ENCODE data around the gene GZMM. TPM values are rescaled to one million over a fixed set of nuclear protein-coding genes. Genes with fewer than 3 reads are reported as not detected.

The GZMM gene
- total RNA-seq, 1 donor from 2014 or later = not detected

DNA sequence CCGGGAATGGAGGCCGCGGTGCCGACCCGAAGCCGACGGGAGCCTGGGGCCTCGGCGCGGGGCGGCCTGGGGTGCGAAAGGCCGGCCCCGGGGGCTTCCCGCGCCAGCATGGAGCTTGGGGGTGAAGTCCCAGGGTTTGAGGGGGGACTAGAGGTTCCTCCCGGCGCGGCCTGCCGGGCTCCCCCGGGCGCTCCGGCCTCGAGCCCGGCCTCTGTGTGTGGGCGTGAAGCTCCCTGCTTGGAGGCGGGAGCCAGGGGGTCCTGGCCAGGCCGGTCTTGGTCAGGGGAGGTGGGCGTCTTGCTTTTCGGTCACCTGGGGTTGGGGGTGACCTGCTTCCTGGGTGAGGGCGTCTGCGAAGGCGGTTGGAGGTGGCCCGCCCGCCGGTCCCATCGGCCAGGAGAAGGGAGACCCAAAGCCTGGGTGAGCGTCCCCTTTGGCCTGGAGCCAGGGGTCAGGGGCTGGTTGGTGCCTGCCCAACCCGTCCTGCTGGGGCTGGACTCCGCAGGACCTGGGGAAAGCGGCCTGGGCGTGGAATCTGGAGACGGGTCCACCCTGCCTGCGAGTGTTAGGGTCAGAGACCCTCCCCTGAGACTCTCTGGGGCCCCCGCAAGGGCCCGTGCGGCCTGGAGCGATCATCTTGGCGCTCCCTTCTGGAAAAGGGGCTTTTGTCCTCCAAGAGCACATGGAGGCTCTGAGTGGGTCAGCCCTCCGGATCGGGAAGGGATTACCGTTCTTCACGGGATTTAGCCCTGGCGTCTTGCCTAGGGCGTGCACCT, 29.1 kb downstream of the GZMM start:
- Mint-ChIP-seq H3K9me3 (ENCODE audit: unreplicated experiment) (no peaks in the 10 kb centered on the region), H3K4me3 (ENCODE audit: unreplicated experiment) (peak overlapping the region; percentile 88), H3K27me3 (ENCODE audit: unreplicated experiment) (peaks cover 7% of the 10 kb centered on the region), H3K27ac (ENCODE audit: unreplicated experiment) (no peak overlapping the region), H3K36me3 (ENCODE audit: low read depth, unreplicated experiment) (peaks cover 5% of the 10 kb centered on the region), H3K4me1 (ENCODE audit: unreplicated experiment) (peaks cover 20% of the 10 kb centered on the region)
- peak; percentile 46 for DNase-seq (ENCODE audit: low spot score)
- TF ChIP-seq, protein P1, sequence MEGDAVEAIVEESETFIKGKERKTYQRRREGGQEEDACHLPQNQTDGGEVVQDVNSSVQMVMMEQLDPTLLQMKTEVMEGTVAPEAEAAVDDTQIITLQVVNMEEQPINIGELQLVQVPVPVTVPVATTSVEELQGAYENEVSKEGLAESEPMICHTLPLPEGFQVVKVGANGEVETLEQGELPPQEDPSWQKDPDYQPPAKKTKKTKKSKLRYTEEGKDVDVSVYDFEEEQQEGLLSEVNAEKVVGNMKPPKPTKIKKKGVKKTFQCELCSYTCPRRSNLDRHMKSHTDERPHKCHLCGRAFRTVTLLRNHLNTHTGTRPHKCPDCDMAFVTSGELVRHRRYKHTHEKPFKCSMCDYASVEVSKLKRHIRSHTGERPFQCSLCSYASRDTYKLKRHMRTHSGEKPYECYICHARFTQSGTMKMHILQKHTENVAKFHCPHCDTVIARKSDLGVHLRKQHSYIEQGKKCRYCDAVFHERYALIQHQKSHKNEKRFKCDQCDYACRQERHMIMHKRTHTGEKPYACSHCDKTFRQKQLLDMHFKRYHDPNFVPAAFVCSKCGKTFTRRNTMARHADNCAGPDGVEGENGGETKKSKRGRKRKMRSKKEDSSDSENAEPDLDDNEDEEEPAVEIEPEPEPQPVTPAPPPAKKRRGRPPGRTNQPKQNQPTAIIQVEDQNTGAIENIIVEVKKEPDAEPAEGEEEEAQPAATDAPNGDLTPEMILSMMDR (IDR thresholded peaks at IDR 0.05; ENCODE audit: unreplicated experiment) = no peak

DNA sequence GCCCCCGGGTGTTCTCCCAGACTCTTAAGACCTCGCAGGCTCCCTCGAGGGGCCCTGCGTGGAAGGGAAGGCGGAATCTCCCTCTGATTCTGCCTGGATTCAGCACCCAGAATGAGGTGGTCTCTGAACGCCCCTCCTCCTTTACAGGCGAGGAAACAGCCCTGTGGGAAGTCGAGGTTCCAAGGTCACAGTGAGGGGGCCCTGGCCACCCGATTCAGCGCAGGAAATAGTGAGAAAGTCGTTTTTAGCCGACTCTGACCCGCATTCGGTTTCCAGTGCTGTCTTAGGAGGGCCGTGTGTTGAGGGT, 29.6 kb downstream of the GZMM start:
- Mint-ChIP-seq H3K27me3 (ENCODE audit: unreplicated experiment) (peaks cover 7% of the 10 kb centered on the region), H3K4me1 (ENCODE audit: unreplicated experiment) (peaks cover 20% of the 10 kb centered on the region), H3K36me3 (ENCODE audit: low read depth, unreplicated experiment) (peaks cover 5% of the 10 kb centered on the region), H3K27ac (ENCODE audit: unreplicated experiment) (peak overlapping the region; percentile 14), H3K9me3 (ENCODE audit: unreplicated experiment) (no peaks in the 10 kb centered on the region), H3K4me3 (ENCODE audit: unreplicated experiment) (peak overlapping the region; percentile 86)
- TF ChIP-seq, protein P1 (IDR thresholded peaks at IDR 0.05; ENCODE audit: unreplicated experiment) = no peak
- no peak for DNase-seq (ENCODE audit: low spot score)

DNA sequence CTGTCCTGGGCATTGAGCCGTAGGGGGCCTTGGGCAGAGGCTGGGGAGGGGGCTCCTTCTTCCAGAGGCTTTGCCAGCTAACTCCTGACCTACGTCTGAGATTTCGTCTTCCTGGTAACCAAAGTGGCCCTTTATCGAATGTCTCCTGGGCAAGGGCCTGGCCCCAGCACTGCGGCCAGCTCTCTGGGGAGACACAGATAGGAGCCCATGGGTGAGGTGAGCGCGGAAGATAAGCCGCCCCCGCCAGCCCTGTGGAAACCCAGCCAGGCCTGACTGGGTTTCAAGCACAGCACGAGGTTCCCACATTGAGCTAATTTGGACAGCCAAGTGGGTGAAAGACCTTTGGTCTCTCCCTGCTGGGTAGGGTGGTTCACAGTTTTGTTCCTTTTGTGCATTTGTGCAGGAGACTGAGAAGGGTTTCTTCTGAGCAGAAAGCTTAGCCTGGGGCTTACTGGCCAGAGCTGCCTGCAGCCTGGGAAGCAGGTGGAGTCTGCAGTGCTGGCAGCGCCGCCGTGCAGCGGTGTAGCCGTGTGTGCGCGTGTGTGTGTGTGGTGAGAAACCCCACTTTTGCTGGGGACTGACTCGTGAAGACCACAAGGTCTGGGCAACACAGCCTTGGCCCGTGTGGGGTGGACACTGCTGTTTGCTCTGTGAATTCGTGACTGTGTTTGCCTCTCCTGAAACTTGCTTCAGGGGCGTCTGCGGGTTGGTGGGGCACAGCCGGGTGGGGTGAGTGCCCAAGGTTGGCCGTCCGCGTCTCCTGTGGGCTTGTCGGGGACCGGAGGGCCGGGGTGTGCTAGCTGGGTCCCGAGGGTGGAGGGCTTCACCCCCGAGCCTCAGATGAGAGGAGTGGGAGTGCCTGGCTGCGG, 31.0 kb downstream of the GZMM start:
- no peak for DNase-seq (ENCODE audit: low spot score)
- peaks cover 15% of the 10 kb centered on the region for H3K4me1 Mint-ChIP-seq (ENCODE audit: unreplicated experiment)
- no peak overlapping the region for H3K27ac Mint-ChIP-seq (ENCODE audit: unreplicated experiment)
- no peak overlapping the region for H3K4me3 Mint-ChIP-seq (ENCODE audit: unreplicated experiment)
- H3K36me3 Mint-ChIP-seq (ENCODE audit: low read depth, unreplicated experiment) = peaks cover under 1% of the 10 kb centered on the region
- no peaks in the 10 kb centered on the region for H3K9me3 Mint-ChIP-seq (ENCODE audit: unreplicated experiment)
- TF ChIP-seq, protein P1 (IDR thresholded peaks at IDR 0.05; ENCODE audit: unreplicated experiment) = no peak
- H3K27me3 Mint-ChIP-seq (ENCODE audit: unreplicated experiment) = peaks cover 7% of the 10 kb centered on the region

DNA sequence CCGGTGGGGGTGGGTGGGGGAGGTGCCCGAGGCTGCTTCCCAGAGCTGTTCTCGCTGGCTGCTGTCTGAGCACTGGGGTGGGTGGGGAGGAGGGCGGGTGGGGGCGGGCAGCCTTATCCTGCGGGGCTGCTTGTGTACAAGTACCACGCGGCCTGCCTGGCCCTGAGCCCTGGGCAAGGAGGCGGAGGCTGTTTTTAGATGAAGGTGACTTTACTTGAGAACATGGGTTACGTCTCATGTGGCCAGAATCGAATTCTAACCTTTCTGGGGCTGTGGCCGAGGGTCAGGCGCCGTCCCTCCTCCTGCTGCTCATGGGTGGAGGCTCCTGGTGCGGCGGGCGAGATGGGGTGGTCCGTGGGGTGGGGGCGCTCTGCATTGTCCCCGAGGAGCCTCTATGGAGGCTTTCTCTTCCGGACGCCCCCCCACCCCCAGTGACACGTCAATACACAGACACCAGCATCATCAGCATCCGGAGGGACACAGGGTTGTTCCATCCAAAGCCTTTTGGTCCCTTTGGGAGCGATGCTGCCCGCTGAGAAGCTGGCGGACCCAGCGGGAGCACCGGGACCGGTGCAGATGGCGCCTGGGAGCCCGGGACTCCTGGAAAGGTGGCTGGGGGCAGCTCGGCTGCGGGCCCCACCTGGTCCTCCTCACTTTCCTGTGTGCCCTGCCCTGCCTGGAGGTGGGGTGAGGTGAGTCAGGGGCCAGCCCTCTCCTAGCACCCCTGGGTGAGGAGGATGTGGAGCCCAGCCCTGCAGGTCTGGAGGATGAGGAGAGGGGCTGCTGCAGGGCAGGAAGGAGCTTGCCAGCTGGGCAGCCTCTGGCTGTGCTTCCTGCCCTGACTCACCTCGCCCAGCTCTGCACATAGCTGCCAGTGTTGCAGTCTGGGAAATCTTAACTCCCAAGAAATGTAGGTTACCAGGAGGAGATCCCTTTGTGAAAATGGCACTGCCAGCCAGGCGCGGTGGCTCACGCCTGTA, 32.0 kb downstream of the GZMM start:
- Mint-ChIP-seq H3K4me1 (ENCODE audit: unreplicated experiment) (peaks cover 15% of the 10 kb centered on the region), H3K36me3 (ENCODE audit: low read depth, unreplicated experiment) (no peaks in the 10 kb centered on the region), H3K9me3 (ENCODE audit: unreplicated experiment) (no peaks in the 10 kb centered on the region), H3K4me3 (ENCODE audit: unreplicated experiment) (no peak overlapping the region), H3K27ac (ENCODE audit: unreplicated experiment) (no peak overlapping the region), H3K27me3 (ENCODE audit: unreplicated experiment) (peaks cover 6% of the 10 kb centered on the region)
- DNase-seq (ENCODE audit: low spot score) = no peak
- TF ChIP-seq, protein P1 (IDR thresholded peaks at IDR 0.05; ENCODE audit: unreplicated experiment) = no peak

Measured in endothelial cell (in vitro differentiated cells).